Hematopoietic multipotent progenitor cell treated with erythropoietin and hydrocortisone succinate and interleukin-3 and kit ligand, for 17 days (in vitro differentiated cells): ENCODE measurements around the gene SIAH1.
"Not testable (repeated sequence)": the region's sequence is repeated elsewhere in the genome, so short reads cannot be mapped to it uniquely, and the experiment has no call there.

Source experiments
- DNase-seq: peaks from one replicate; pipeline ENCODE4 v3.0.0-alpha.2; 2015; ENCODE audit warnings: low spot score

Gene SIAH1

DNA sequence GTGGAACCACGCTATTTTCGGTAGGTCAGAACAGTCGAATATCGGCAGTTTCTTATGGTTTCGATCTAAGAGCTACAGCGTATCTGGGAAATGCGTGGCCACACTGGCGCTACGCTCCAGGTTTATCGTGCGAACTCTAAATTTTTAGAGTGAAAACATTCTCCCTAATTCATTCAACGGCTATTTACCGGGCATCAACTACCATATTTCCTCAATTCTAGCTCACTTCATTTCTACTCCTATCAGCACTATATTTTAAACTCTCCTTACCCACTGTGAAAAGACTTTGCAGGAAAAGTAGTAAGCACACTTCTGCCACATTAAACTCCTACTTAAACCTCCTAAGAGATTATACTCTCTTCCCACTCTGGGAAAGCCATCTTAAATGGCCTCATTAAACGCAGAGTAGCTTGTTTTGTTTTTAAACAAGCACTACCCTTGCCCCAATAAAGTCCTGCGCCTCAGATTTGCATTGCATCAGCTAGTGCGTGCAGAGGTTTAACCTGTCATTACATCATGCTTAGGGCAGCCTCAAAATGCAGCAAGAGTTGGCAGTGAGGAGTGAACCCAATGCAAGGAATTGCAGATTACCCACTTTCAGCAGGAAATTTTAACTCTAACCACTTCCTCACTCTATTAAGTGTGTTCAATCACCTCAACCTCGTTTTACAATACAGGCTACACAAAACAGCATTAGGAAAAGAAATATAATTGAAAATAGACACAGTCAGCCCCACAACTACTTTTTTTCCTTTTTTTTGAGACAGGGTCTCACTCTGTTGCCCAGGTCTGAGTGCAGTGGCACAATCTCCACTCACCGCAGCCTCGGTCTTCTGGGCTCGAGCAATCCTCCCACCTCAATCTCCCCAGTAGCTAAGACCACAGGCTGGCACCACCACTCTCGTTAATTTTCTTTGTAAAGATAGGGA, 18.8 kb downstream of the SIAH1 start:
- DNase-seq, result peak; percentile 71

DNA sequence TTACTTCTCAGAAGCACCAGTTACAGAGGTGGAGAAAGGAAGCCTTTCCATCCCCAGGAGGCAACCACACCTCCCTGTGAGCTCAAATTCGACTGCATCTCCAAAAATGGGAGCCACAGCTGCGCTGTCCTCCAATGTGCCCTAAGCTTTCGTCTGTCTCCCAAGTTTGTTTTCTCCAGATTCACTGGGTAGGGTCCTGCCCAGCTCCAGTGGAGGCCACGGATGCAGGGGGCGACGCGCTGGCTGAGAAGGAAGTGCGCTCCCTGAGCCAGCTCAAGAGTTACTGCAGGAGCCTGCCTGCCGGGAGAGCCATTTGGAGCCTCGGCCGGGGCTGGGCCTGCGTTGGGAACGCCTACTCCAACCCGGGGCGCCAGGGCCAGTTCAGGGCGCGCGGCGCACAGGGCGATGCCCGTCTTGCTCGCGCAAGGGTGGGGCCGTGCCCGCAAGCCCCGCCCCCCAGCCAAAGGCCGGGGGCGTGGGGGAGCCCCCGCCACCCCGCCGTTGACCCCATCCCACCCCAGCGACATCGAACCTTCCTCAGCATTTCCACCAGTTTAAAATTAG, 19.5 kb downstream of the SIAH1 start:
- peak; percentile 85 for DNase-seq

DNA sequence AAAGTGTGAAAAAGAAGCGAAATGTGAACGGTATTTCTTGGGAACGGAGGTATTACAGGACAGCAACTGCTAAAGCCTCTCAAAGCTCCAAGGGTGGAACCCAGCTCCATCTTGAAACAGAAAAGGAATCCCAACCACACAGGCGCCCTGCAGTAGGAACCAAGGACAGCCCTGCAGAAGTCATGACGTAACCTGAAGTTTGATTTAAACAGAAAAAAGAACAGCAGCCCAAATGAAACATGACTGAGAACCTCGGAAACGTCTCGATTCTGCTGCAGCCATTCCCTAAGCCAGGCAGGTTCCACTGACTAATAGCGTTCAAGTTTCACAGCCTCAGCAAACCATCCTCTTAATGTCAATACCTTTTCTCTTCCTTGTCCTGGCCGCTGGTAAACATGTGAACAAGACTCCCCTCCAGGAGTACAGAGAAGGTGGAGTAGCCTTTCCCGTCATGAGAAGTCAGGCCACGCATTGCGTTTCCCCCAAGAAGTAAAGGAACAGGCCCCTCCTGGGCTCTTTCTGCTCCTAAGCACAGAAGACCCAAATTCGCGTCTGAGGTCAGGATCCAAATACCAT, 20.1 kb downstream of the SIAH1 start:
- no peak for DNase-seq

DNA sequence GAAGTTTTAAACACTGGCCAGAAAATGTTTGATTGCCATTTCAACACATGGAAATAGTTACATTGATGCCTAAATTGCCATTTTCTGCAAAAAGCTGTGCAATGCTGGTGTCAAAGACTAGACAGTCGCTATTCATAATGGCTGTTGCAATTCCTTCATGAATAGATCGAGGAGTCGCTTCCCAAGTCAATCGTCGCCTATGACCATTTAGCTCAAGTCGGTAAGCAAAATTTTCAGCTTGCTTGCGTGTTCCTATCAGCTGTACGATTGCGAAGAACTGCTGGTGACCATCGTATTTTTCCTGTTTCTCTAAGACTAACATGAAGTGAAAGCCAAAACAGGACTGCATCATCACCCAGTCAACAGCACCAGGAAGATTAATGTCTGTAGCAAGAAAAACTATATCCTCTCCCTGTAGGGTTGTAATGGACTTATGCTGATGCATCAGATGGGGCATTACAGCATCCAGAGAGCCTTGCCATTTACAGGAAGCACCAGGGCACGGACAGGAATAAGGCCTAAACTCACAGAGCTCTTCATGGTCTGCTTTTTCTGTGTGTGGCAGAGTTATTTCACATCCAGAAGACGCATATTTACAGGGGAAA, 23.6 kb downstream of the SIAH1 start:
- DNase-seq, result no peak

DNA sequence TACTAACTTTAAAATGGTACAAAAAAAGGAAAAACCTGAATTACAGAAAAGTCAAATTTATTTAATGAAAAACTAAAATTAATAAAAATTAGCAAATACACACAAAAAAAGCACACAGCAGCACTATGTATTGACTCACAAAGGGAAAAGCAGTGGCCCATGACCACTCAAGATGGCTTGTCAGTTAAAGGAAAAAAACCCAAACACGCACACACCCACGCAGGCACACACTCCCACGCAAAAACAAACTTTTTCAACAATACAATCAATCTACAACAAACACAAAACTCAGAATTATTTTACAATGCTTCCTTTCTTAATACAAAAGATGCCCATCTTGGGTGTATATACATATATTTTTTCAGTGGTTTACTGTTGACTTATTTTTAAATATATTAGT, 24.2 kb downstream of the SIAH1 start:
- DNase-seq, result no peak

DNA sequence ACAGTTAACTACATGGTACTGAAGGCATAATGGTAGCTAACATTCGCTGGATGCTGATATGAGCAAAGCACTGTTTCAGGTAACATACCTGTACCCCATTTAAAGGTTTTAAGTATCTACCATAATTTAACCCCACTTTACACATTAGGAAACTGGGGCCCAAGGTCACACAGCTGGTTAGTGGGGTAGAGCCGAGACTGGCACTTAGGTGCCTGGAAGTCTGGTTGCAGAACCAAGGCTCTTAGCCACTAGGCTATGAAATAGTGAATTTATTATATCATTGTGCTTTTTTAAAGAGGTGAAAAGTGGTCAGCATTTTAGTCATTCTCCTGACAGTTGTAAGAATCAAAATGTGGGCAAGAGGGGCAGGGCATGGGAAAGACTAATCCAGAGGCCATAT, 25.2 kb downstream of the SIAH1 start:
- no peak for DNase-seq

DNA sequence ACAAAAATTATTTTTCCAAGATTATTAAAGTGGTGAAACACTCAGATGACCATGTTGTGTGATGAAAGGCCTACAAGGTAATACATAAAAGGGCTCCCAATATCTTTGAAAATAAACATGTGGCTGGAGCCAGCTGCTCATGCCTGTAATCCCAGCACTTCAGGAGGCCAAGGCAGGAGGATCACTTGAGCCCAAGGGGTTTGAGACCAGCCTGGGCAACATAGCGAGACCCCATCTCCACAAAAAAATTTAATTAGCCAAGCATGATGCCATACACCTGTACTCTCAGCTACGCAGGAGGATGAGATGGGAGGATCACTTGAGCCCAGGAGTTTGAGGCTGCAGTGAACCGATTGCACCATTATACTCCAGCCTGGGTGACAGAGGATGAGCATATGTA, 26.8 kb downstream of the SIAH1 start:
- no peak for DNase-seq

DNA sequence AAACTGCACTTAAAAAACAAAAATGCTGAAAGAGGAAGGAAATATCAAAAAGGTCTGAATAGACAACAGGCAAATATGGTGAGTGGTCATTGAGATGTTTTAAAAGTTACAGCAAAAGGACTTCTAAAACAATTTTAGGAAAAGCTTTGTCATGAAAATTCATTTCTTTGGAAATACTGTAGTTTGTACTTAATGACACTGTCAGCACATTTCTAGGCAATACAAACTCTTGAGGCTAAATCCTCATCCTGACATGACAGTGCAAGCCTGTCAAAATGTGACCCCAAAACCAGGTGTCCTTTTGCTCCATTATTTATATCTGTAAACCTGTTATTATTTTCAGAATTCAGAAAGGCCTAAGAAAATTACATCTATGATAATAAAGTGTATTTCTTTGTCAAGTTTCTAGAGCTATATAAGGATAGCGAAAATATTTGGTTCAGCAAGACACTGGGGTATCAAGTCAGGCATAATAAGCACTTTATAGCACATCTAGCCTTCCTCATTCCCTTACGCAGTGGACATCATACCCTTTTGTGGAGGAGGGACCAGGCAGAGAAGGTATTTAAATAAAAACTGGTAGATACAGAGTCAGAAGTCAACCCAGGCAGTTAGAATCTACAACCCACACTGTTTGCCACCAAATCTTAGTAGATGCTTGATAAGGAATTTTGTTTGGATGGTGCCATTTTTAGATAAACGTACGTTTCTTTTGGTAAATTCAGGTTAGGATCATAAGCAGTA, 28.4 kb downstream of the SIAH1 start:
- no peak for DNase-seq

DNA sequence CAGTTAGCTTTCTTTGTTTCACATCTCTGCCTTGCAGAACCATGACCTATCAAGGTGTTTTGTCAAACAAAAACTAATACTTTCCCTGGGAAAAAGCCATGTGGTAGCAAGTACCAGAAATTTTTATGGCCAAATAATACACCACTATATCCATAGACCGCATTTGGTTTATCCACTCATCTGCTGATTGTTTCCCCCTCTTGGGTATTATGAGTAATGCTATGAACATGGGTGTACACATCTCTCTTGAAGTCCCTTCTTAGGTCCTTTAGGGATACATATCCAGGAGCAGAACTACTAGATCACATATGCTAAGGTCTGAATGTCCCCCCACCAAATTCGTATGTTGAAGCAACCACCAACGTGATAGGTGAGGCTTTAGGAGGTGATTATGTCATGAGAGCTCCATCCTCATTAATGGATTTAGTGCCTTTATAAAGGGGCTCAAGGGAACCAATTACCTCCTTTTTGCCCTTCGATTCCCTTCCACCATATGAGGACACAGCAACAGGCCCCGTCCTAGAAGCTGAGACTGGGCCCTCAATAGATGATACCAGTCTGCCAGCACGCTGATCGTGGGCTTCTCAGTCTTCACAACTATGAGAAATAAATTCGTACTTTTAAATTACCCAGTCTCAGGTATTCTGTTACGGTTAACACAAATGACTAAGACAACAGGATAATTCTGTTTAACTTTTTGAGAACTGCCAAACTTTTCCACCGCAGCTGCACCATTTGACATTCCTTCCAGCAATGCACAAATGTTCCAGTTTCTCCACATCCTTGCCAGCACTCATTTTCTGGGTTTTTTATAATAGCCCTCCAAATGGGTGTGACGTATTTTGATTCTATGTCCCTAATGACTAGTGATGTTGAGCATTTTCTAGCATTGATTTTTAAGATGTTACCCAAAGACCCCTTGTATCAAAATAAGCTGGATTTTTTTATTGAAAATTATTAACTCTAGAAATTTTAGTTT, 30.0 kb downstream of the SIAH1 start:
- no peak for DNase-seq

DNA sequence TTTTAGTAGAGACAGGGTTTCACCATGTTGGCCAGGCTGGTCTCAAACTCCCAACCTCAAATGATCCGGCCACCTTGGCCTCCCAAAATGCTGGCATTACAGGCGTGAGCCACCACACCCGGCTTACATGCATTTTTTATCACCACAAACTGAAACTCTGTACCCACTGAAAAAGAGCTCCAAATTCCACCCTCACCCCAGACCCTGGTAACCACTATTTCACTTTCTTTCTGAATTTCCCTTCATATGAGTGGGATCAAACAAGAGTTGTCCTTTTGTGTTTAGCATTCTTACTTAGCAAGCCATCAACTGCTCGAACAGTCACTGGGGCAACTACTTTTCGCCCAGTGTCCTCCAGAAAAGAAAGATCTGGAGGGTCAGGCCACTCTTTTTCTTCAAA, 30.8 kb downstream of the SIAH1 start:
- not testable (repeated sequence) for DNase-seq

DNA sequence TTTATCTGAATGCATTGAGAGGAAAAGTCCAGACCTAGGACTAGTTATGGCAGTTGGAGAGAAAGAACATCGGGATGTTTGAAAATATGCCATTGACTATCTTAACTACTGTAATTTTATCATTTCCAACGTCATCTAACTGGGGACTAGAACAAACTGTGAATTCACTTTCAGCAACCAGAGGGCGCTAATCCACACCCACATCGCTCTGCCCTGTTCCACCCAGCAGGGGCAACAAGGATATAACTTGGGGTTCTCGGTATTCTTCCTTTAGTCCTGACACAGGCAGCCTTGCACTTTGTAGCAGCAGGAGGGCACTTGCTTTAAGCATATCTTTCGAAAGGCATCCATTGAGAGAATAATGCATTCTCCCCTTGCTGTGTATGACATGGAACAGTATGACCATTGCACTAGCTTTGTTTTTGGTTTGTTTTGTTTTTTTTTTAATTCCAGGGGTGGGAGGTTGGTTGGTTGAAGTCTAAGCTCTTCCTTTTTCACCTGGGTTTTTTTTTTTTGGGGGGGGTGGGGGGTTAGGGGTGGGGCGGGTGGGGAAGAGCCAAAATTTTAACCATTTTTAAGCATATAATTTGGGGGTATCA, 31.5 kb downstream of the SIAH1 start:
- peak; percentile 79 for DNase-seq

DNA sequence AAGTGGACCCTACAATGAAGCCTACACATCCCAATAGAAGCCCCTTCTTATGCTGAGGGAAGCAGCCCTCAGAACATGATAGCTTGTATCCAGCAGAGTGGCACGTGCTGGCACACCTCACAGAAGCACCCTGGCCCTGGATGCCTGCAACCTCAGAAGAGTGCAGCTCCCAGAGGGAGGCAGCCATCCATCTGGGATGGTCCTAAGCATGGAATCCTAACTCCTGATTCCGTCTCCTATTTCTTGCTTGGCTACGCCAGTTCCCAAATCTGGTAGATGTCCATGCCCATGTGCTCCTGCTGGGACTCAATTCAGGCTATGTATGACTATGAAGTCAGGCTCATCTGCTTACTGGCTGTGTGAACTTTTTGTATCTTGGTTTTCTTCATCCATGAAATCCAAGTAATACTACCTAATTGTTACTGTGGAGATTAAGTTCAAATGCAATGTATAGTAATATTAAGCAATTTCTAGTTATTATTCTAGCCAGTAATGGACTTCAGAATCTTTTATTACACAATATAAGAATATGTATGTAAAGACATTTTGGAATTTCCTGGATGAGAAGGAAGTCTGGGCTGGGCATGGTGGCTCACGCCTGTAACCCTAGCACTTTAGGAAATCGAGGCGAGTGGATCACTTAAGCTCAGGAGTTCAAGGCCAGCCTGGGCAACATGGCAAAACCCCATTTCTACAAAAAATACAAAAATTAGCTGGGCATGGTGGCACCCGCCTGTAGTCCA, 32.4 kb downstream of the SIAH1 start:
- no peak for DNase-seq

DNA sequence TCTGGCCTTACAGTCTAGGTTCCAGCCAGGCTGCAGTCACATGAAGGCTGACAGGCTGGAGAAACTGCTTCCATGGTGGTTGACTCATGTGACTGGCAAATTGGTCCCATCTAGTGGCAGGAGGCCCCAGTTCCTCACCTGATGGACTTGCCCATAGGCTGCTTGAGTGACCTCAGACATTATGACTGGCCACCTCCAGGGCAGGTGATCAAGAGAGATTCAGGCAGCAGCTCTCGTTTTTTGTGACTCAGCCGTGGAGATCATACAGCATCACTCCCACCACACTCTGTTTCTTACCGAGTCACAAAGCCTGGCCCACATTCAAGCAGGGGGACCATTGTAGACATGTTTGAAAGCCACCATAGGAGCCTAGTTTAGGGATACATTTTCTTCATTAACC, 34.5 kb downstream of the SIAH1 start:
- DNase-seq, result no peak

DNA sequence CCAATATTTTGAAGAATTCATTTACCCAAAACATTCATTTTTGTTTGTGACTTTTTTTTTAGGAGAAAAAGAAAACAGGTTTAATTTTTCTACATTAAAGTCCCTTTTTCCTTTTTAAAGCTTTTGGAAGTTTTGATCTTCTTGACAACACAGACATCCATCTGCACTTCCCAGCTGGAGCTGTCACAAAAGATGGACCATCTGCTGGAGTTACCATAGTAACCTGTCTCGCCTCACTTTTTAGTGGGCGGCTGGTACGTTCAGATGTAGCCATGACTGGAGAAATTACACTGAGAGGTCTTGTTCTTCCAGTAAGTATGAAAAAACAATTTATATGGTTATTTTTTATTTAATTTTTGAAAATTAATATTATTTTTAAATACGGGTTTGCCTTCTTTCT, 37.2 kb downstream of the SIAH1 start:
- no peak for DNase-seq

DNA sequence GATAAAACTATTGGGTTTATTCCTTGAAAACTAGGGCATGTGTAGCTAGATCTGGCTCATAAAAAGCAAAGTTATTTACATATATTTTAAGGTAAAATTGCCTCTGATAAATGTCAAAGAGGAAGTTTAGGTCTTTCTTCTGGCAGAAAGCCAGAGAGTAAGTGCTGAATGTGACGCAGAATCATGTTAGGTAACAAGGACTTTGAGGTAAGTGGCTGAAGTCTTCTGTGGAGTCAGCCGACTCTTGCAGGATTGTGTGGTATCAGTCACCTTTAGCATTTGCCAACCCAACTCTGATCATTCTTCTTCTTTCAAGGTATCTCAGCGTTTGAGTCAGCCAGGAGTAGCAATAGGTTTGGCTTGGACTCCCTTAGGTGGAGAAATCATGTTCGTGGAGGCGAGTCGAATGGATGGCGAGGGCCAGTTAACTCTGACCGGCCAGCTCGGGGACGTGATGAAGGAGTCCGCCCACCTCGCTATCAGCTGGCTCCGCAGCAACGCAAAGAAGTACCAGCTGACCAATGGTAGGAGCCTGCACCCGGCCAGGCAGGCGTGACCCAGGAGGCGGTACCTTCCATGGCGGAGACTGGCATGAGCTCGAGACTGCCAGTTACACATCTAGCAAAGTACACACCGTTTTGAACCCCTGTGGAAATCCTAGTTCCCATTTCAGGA, 37.9 kb downstream of the SIAH1 start:
- no peak for DNase-seq

DNA sequence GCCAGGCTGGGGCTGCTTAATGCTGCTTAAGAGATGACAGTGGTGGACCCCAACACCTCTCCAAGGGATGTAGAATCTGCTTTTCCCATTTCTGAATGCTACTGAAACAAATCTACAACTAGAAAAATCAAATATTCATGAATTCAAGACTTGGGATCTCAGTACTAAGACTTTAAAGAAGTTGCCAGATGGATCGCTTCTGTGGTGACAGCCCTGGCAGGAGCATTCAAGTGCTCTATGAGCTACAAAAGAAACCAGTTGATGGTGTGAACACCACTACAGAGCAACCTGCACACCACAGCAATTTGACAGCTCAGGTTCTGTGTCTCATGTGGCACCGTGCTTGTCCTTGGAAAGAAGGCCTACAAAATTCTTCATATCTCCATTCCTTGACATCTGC, 42.6 kb downstream of the SIAH1 start:
- no peak for DNase-seq

DNA sequence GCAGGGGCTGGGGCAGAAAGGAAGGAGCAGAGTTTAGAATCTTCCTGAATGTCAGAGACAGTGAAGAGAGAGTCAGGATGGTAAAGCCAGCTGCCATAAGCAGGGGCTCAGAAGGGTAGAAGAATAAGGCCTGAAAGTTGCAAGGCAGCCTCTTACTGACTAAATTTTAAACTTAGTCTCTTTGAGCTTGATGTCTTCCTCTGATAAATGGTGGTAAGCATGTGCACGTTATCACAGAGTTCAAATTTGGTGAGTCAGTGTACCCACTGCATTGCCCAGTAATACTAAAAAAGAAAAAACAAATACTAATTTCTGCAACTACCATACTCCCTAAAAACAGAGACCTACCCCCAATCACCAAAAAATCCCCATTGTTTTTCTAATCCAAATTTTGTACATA, 45.2 kb downstream of the SIAH1 start:
- DNase-seq, result no peak

DNA sequence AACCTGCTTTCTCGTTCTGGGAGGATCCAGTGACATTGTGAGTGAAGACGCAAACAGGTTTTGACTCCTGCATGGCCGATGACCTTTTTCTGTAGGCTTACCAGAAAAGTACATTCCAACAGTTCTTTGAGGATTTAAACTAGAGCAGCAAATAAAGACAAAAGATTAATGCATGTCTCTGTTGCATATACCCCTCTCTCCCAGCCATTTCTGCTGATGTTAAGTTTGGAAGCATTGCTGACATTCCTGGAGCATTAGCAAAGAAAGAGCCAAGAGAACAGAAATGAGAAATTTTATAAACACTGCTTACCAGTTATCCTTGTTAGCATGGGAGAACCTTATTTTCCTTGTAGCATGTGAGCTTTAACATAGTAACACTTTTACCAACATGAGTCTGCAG, 49.3 kb downstream of the SIAH1 start:
- DNase-seq, result no peak

DNA sequence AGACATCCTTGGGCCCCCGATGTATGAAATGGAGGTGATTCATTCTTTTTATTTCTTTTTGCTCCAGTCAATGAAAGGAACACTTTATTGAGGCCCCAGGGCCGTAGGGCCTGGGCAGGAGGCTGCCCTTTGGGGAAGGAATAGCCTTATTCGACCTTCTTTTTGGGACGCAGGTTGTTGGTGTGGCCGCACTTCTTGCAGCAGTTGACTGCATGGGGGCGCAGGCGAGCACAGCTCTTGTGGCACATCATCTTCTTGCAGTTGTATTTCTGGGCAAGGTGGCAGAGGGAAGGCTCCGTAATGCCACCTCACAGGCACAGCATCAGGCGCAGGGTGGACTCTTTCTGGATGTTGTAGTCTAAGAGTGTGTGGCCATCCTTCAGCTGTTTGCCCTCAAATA, 50.9 kb downstream of the SIAH1 start:
- no peak for DNase-seq
